Parathyroid adenoma (tissue), 2 donors: Measurements from ENCODE around the gene RERE.

Experiments used
- H2AFZ ChIP-seq: fragments of 300-600 bp; sonication (generic); one replicate; pipeline ENCODE4 v1.7.0; 2017; ENCODE audit warnings: antibody characterized with exemption, mild to moderate bottlenecking
- H3K27ac ChIP-seq: fragments of 300-600 bp; sonication (generic); one replicate; pipeline ENCODE4 v1.7.0; 2017
- H3K27me3 ChIP-seq: fragments of 300-600 bp; sonication (generic); one replicate; pipeline ENCODE4 v1.7.0; 2017; ENCODE audit warnings: low read length; ENCODE audit not compliant: control insufficient read depth, insufficient read depth
- H3K36me3 ChIP-seq: fragments of 300-600 bp; sonication (generic); one replicate; pipeline ENCODE4 v1.7.0; 2017; ENCODE audit warnings: low read length; ENCODE audit not compliant: control insufficient read depth, insufficient read depth
- H3K4me1 ChIP-seq: fragments of 300-600 bp; sonication (generic); one replicate; pipeline ENCODE4 v1.7.0; 2017; ENCODE audit warnings: control low read depth
- H3K4me2 ChIP-seq: fragments of 300-600 bp; sonication (generic); one replicate; pipeline ENCODE4 v1.7.0; 2017; ENCODE audit warnings: low read length
- H3K4me3 ChIP-seq: fragments of 300-600 bp; sonication (generic); one replicate; pipeline ENCODE4 v1.7.0; 2017; ENCODE audit warnings: low read depth, low read length
- H3K79me2 ChIP-seq: fragments of 300-600 bp; sonication (generic); one replicate; pipeline ENCODE4 v1.7.0; 2017; ENCODE audit warnings: control low read depth
- H3K9ac ChIP-seq: fragments of 300-600 bp; sonication (generic); one replicate; pipeline ENCODE4 v1.7.0; 2017; ENCODE audit warnings: mild to moderate bottlenecking
- H3K9me3 ChIP-seq: fragments of 300-600 bp; sonication (generic); one replicate; pipeline ENCODE4 v1.7.0; 2017; ENCODE audit warnings: low read length; ENCODE audit not compliant: control insufficient read depth
- CTCF ChIP-seq: fragments of 300-600 bp; sonication (generic); IDR thresholded peaks from one replicate; pipeline ENCODE4 v1.7.0; 2017; ENCODE audit warnings: antibody characterized with exemption, mild to moderate bottlenecking
- donor health status: primary hyperparathyroidism.

Gene RERE

DNA sequence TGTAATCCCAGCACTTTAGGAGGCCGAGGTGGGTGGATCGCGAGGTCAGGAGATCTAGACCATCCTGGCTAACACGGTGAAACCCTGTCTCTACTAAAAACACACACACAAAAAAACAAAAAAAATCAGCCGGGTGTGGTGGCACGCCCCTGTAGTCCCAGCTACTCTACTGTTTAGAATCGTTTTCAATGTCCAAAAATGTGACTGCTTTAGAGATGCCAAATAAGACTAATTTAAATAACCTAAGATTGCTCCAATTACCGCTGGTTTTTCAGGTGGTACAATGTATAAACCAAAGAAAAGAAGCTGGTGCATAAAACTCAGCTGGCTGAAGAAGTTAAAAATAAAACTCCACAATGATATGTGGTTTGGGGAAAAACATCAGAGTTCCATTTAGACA lies 132.0 kb downstream of the RERE start:
- Histone ChIP-seq H3K4me1 (peaks cover 8% of the 10 kb centered on the region), H3K79me2 (peaks cover 43% of the 10 kb centered on the region), H3K9me3 (no peaks in the 10 kb centered on the region), H3K27me3 (no peaks in the 10 kb centered on the region), H3K36me3 (no peaks in the 10 kb centered on the region), H3K4me3 (no peak overlapping the region), H3K9ac (no peak overlapping the region), H3K27ac (no peak overlapping the region), H3K4me2 (no peak overlapping the region), H2AFZ (no peak overlapping the region)
- no peak for TF ChIP-seq CTCF

GRCh38 chr1:8684590-8684989 lies 132.8 kb downstream of the RERE start:
- H3K4me1 ChIP-seq: peaks cover 11% of the 10 kb centered on the region
- no peak overlapping the region for H3K9ac ChIP-seq
- H3K79me2 ChIP-seq: peaks cover 39% of the 10 kb centered on the region
- no peak overlapping the region for H3K27ac ChIP-seq
- no peak for TF ChIP-seq CTCF
- no peak overlapping the region for H2AFZ ChIP-seq
- no peaks in the 10 kb centered on the region for H3K9me3 ChIP-seq
- no peaks in the 10 kb centered on the region for H3K36me3 ChIP-seq
- no peak overlapping the region for H3K4me3 ChIP-seq
- no peaks in the 10 kb centered on the region for H3K27me3 ChIP-seq
- no peak overlapping the region for H3K4me2 ChIP-seq

GRCh38 chr1:8682573-8682972 lies 134.9 kb downstream of the RERE start:
- no peak overlapping the region for H3K27ac ChIP-seq

DNA sequence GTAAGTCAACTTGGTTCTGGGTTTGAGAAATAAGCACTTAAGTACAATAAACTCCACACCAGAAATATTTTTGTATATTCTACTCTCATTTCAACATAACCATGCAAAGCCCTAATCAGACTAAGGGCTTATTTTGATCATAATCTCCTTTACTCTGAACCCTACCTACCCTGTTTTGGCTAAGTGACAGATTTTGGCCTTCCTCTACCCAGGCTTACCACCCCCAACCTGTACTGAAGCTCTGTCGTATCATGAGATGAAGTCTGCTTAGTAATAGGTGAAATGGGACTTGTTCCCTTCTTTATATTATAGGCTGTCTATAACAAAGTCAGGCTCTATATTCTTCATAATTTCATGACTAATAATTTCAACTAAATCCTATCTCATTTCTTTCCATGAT lies 135.5 kb downstream of the RERE start:
- H3K9ac ChIP-seq: no peak overlapping the region
- H3K4me3 ChIP-seq: no peak overlapping the region
- peaks cover 38% of the 10 kb centered on the region for H3K79me2 ChIP-seq
- H3K9me3 ChIP-seq: no peaks in the 10 kb centered on the region
- H3K4me1 ChIP-seq: peaks cover 11% of the 10 kb centered on the region
- no peaks in the 10 kb centered on the region for H3K27me3 ChIP-seq
- H3K4me2 ChIP-seq: peak overlapping the region; percentile 13
- H3K27ac ChIP-seq: no peak overlapping the region
- no peak overlapping the region for H2AFZ ChIP-seq
- no peaks in the 10 kb centered on the region for H3K36me3 ChIP-seq
- no peak for TF ChIP-seq CTCF

More at GRCh38 chr1:8682573-8682972, 134.9 kb downstream of the RERE start:
- peaks cover 14% of the 10 kb centered on the region for H3K4me1 ChIP-seq
- no peaks in the 10 kb centered on the region for H3K9me3 ChIP-seq
- H3K36me3 ChIP-seq: no peaks in the 10 kb centered on the region
- no peak overlapping the region for H2AFZ ChIP-seq
- no peaks in the 10 kb centered on the region for H3K27me3 ChIP-seq
- TF ChIP-seq CTCF: no peak
- H3K9ac ChIP-seq: no peak overlapping the region
- no peak overlapping the region for H3K4me3 ChIP-seq
- peaks cover 34% of the 10 kb centered on the region for H3K79me2 ChIP-seq
- no peak overlapping the region for H3K4me2 ChIP-seq
